HepG2 (cell line): ENCODE measurements around the gene ANKRD42. TPM values are rescaled to one million over a fixed set of nuclear protein-coding genes. Genes with fewer than 3 reads are reported as not detected.

Experiments
- AGO1 ChIP-seq: fragments of 200-400 bp; formaldehyde crosslinking; IDR thresholded peaks from 2 replicates; pipeline ENCODE4 v1.6.1; 2017; ENCODE audit warnings: mild to moderate bottlenecking, low read depth, low read length, moderate library complexity; ENCODE audit not compliant: poor library complexity, severe bottlenecking
- BRD4 ChIP-seq: sonication (generic); formaldehyde crosslinking; IDR thresholded peaks from 2 replicates; pipeline ENCODE4 v1.4.0; 2020; ENCODE audit warnings: missing genetic modification reagents
- CC2D1A ChIP-seq: sonication (generic); formaldehyde crosslinking; IDR thresholded peaks from 2 replicates; pipeline ENCODE4 v1.8.1; 2023; ENCODE audit warnings: mild to moderate bottlenecking, missing genetic modification reagents
- CEBPB ChIP-seq: IDR thresholded peaks from 2 replicates; pipeline ENCODE4 v1.6.1; 2011; ENCODE audit warnings: low read depth, low read length, improper control_type of control experiment, borderline replicate concordance
- ELK4 ChIP-seq: sonication (generic); formaldehyde crosslinking; IDR thresholded peaks from 2 replicates; pipeline ENCODE4 v1.9.0; 2021; ENCODE audit warnings: missing genetic modification reagents, borderline replicate concordance
- FUBP1 ChIP-seq: sonication (generic); formaldehyde crosslinking; IDR thresholded peaks from 2 replicates; pipeline ENCODE4 v1.5.1; 2020; ENCODE audit warnings: missing genetic modification reagents, mild to moderate bottlenecking, borderline replicate concordance
- HHEX ChIP-seq: IDR thresholded peaks from 2 replicates; pipeline ENCODE4 v1.6.1; 2016; ENCODE audit warnings: control low read depth
- HMG20A ChIP-seq: IDR thresholded peaks from 2 replicates; pipeline ENCODE4 v1.6.1; 2016; ENCODE audit warnings: borderline replicate concordance
- KAT8 ChIP-seq: IDR thresholded peaks from 2 replicates; pipeline ENCODE4 v1.6.1; 2016; ENCODE audit warnings: missing genetic modification reagents, missing compliant biosample characterization
- MED1 ChIP-seq: sonication (generic); formaldehyde crosslinking; IDR thresholded peaks from 2 replicates; pipeline ENCODE4 v1.4.0; 2020; ENCODE audit warnings: missing genetic modification reagents
- NR1H2 ChIP-seq: sonication (generic); formaldehyde crosslinking; IDR thresholded peaks from 2 replicates; pipeline ENCODE4 v1.8.1; 2022; ENCODE audit warnings: low read depth, missing genetic modification reagents, borderline replicate concordance
- RBM22 ChIP-seq: fragments of 200-400 bp; formaldehyde crosslinking; optimal IDR thresholded peaks from 2 replicates; pipeline ENCODE3; 2017; ENCODE audit warnings: mild to moderate bottlenecking, low read length, moderate library complexity
- RXRB ChIP-seq: IDR thresholded peaks from 2 replicates; pipeline ENCODE4 v1.6.1; 2016; ENCODE audit warnings: borderline replicate concordance, missing genetic modification reagents, missing compliant biosample characterization
- SNAI1 ChIP-seq: sonication (generic); formaldehyde crosslinking; IDR thresholded peaks from 2 replicates; pipeline ENCODE4 v1.5.0; 2020; ENCODE audit warnings: mild to moderate bottlenecking, missing genetic modification reagents, borderline replicate concordance
- SRSF1 ChIP-seq: fragments of 200-400 bp; formaldehyde crosslinking; optimal IDR thresholded peaks from 2 replicates; pipeline ENCODE3; 2017; ENCODE audit warnings: mild to moderate bottlenecking, low read depth, low read length, moderate library complexity
- TAF1 ChIP-seq: sonication (generic); formaldehyde crosslinking; IDR thresholded peaks from 2 replicates; pipeline ENCODE4 v1.4.0; 2020; ENCODE audit warnings: missing genetic modification reagents
- ZNF234 ChIP-seq: sonication (generic); formaldehyde crosslinking; conservative IDR thresholded peaks from 2 replicates; pipeline ENCODE4 v1.5.1; 2020; ENCODE audit warnings: mild to moderate bottlenecking, missing genetic modification reagents
- ZNF253 ChIP-seq: sonication (generic); formaldehyde crosslinking; IDR thresholded peaks from 2 replicates; pipeline ENCODE4 v1.8.0; 2022; ENCODE audit warnings: mild to moderate bottlenecking, missing genetic modification reagents, borderline replicate concordance
- ZNF510 ChIP-seq: sonication (generic); formaldehyde crosslinking; IDR thresholded peaks from 2 replicates; pipeline ENCODE4 v1.4.0; 2020; ENCODE audit warnings: low read depth, mild to moderate bottlenecking, missing genetic modification reagents
- ZNF747 ChIP-seq: sonication (generic); formaldehyde crosslinking; IDR thresholded peaks from 2 replicates; pipeline ENCODE4 v1.8.1; 2023; ENCODE audit warnings: missing genetic modification reagents, mild to moderate bottlenecking, borderline replicate concordance
- ZNF773 ChIP-seq: sonication (generic); formaldehyde crosslinking; IDR thresholded peaks from 2 replicates; pipeline ENCODE4 v1.4.0; 2020; ENCODE audit warnings: missing genetic modification reagents, borderline replicate concordance
- ZNF792 ChIP-seq: IDR thresholded peaks from 2 replicates; pipeline ENCODE4 v1.6.1; 2016
- ZZZ3 ChIP-seq: sonication (generic); formaldehyde crosslinking; IDR thresholded peaks from 2 replicates; pipeline ENCODE4 v1.4.0; 2020; ENCODE audit warnings: missing genetic modification reagents, mild to moderate bottlenecking, borderline replicate concordance
- polyA plus RNA-seq, 8 experiments: library from polyadenylated mRNA; depleted of rRNA in 3 of 8; stranded (reverse) in 7 of 8; unstranded in 1 of 8; fragments of >200 nt; fragmentation: Illumina TruSeq in 4 of 8; extraction: Trizol in 4 of 8; gene quantifications; 2 replicates each; pipeline versions ENCODE4 v1.2.1 to v1.2.3, GENCODE V29; 2011 to 2016; ENCODE audit warnings: low read depth in 4 of 8, missing spikeins in 1 of 8, mixed read lengths in 1 of 8; ENCODE audit not compliant: insufficient read depth in 1 of 8
- total RNA-seq, 5 experiments: library from RNA; depleted of rRNA; stranded (reverse); fragments of >200 nt; fragmentation: Illumina TruSeq; extraction: Trizol; gene quantifications; 2 replicates each; pipeline ENCODE4 v1.2.3, GENCODE V29; 2016; ENCODE audit warnings: low read depth in 1 of 5
- TF ChIP-seq, protein P1 (sequence below): sonication (generic); formaldehyde crosslinking; IDR thresholded peaks from 2 replicates; pipeline ENCODE4 v1.4.0; 2020; ENCODE audit warnings: missing genetic modification reagents
- TF ChIP-seq, protein P2 (sequence below): IDR thresholded peaks from 2 replicates; pipeline ENCODE4 v1.6.1; 2012; ENCODE audit warnings: low read depth, low read length, improper control_type of control experiment

Gene ANKRD42
- total and polyA plus RNA-seq, 2 of the 13 experiments (the other 11 are each of a cell fraction or from before 2014, with no cell fraction given): 2.2 to 3.7 TPM

- no peak for TF ChIP-seq ELK4
- no peak for TF ChIP-seq ZNF792 (CRISPR knock-in tag)
- TF ChIP-seq ZNF253 (CRISPR knock-in tag): no peak
- TF ChIP-seq NR1H2 (CRISPR knock-in tag): no peak
- no peak for TF ChIP-seq SNAI1 (CRISPR knock-in tag)
- TF ChIP-seq BRD4 (CRISPR knock-in tag): no peak
- TF ChIP-seq HHEX (CRISPR knock-in tag): peak; percentile 27; the same call in 1 of the 2 replicates
- TF ChIP-seq RBM22: no peak
- no peak for TF ChIP-seq TAF1 (CRISPR knock-in tag)
- TF ChIP-seq ZNF510 (CRISPR knock-in tag): no peak
- no peak for TF ChIP-seq ZNF773
- TF ChIP-seq SRSF1: no peak
- TF ChIP-seq ZNF747: no peak
- peak; percentile 67; the same call in 1 of the 2 replicates for TF ChIP-seq RXRB (CRISPR knock-in tag)
- 0 out of 2 replicates have a peak, but pooled peaks have one; percentile 9 for TF ChIP-seq MED1 (CRISPR knock-in tag)
- no peak for TF ChIP-seq AGO1
- peak; percentile 90; the same call in 1 of the 2 replicates for TF ChIP-seq HMG20A (CRISPR knock-in tag)
- TF ChIP-seq KAT8 (CRISPR knock-in tag): no peak
- TF ChIP-seq ZZZ3 (CRISPR knock-in tag): no peak
- no peak for TF ChIP-seq FUBP1 (CRISPR knock-in tag)
- no peak for TF ChIP-seq CC2D1A
- TF ChIP-seq, protein P1, sequence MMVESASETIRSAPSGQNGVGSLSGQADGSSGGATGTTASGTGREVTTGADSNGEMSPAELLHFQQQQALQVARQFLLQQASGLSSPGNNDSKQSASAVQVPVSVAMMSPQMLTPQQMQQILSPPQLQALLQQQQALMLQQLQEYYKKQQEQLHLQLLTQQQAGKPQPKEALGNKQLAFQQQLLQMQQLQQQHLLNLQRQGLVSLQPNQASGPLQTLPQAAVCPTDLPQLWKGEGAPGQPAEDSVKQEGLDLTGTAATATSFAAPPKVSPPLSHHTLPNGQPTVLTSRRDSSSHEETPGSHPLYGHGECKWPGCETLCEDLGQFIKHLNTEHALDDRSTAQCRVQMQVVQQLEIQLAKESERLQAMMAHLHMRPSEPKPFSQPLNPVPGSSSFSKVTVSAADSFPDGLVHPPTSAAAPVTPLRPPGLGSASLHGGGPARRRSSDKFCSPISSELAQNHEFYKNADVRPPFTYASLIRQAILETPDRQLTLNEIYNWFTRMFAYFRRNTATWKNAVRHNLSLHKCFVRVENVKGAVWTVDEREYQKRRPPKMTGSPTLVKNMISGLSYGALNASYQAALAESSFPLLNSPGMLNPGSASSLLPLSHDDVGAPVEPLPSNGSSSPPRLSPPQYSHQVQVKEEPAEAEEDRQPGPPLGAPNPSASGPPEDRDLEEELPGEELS: peak; percentile 44; the same call in 1 of the 2 replicates
- TF ChIP-seq CEBPB: peak; percentile 24; the same call in 1 of the 2 replicates
- TF ChIP-seq, protein P2, sequence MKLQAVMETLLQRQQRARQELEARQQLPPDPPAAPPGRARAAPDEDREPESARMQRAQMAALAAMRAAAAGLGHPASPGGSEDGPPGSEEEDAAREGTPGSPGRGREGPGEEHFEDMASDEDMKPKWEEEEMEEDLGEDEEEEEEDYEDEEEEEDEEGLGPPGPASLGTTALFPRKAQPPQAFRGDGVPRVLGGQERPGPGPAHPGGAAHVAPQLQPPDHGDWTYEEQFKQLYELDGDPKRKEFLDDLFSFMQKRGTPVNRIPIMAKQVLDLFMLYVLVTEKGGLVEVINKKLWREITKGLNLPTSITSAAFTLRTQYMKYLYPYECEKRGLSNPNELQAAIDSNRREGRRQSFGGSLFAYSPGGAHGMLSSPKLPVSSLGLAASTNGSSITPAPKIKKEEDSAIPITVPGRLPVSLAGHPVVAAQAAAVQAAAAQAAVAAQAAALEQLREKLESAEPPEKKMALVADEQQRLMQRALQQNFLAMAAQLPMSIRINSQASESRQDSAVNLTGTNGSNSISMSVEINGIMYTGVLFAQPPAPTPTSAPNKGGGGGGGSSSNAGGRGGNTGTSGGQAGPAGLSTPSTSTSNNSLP: peak; percentile 79
- TF ChIP-seq ZNF234 (CRISPR knock-in tag): no peak
Measured at GRCh38 chr11:83284501-83285150, 91.1 kb downstream of the ANKRD42 start (continued).
